ENCODE data around the gene STOML1. TPM values are rescaled to one million over a fixed set of nuclear protein-coding genes. Genes with fewer than 3 reads are reported as not detected.

The STOML1 gene
- total RNA-seq, 1 donor: 14.1 TPM

DNA sequence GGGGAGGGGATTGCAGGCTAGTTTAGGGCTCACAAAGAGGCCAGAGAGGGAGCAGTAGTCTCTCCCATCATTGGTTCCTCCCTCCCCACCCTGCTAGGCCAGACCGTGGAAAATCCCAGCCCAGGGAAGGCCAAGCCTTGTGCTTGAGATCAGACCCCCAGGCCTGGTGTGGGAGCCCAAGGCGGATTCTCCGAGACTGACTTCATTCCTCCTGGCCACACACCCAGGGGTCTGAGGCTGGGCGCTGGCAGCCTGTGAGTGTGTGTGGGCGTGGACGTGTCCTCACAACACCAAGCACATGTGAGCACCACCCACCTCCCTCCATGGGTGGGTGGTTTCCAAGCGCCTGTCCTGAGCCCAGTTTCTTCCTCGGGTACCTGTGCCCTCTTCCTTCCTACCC is 61.7 kb downstream of the STOML1 start:
- H3K27me3 ChIP-seq (ENCODE audit: insufficient read depth, low read length): no peaks in the 10 kb centered on the region
- H3K9me3 ChIP-seq (ENCODE audit: low read depth, low read length): no peaks in the 10 kb centered on the region
- peaks cover 97% of the 10 kb centered on the region for H3K79me2 ChIP-seq (ENCODE audit: insufficient read depth, low read length)
- peak overlapping the region; percentile 87 for H3K4me3 ChIP-seq (ENCODE audit: insufficient read depth, low read length)
- TF ChIP-seq, protein P1, sequence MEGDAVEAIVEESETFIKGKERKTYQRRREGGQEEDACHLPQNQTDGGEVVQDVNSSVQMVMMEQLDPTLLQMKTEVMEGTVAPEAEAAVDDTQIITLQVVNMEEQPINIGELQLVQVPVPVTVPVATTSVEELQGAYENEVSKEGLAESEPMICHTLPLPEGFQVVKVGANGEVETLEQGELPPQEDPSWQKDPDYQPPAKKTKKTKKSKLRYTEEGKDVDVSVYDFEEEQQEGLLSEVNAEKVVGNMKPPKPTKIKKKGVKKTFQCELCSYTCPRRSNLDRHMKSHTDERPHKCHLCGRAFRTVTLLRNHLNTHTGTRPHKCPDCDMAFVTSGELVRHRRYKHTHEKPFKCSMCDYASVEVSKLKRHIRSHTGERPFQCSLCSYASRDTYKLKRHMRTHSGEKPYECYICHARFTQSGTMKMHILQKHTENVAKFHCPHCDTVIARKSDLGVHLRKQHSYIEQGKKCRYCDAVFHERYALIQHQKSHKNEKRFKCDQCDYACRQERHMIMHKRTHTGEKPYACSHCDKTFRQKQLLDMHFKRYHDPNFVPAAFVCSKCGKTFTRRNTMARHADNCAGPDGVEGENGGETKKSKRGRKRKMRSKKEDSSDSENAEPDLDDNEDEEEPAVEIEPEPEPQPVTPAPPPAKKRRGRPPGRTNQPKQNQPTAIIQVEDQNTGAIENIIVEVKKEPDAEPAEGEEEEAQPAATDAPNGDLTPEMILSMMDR (IDR thresholded peaks at IDR 0.05; ENCODE audit: extremely low read depth, low read depth, low read length): no peak
- peak overlapping the region; percentile 94 for H3K4me2 ChIP-seq (ENCODE audit: insufficient read depth, low read length)
- H3K27ac ChIP-seq (ENCODE audit: low read depth, low read length): peak overlapping the region; percentile 85
- DNase-seq (ENCODE audit: insufficient read length, low spot score, missing footprints): peak; percentile 96
- H4K20me1 ChIP-seq (ENCODE audit: insufficient read depth, low read length): peaks cover 66% of the 10 kb centered on the region
- H3K4me1 ChIP-seq (ENCODE audit: insufficient read depth, low read length): peaks cover 67% of the 10 kb centered on the region
- peaks cover 40% of the 10 kb centered on the region for H3K36me3 ChIP-seq (ENCODE audit: insufficient read depth, low read length)
- H2AFZ ChIP-seq (ENCODE audit: low read length): no peak overlapping the region

DNA sequence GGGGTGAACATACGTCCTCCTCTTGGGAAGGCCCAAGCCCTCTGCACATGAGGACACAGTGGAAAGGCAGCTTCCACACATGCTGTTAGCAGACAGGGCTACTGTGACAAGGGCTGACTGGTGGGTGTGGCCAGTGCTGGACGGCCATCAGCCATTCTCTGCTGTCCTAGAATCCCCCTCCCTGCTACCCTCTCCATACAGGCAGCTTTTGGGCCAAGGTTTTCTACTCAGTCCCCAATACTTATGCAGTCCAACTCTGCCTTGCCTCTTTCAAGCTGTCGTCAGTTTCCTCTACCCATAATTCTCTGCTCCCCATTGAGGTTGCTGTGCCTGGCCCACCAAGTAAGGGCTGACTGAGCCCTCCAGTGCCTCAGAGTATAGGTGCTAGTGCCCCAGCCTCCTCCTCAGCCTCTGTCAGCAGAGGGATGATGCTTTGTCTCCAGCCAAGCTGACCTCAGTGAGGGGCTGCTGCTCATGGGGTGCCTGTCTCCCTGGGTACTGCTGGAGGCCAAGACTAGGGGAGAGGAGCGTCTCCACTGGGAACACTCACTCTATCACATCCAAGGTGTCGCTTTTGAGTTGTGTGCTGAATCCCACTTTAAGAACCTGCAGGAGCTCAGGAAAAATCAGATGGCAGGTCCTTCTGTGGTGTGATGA is 63.0 kb downstream of the STOML1 start:
- Histone ChIP-seq H3K79me2 (ENCODE audit: insufficient read depth, low read length) (peaks cover 91% of the 10 kb centered on the region), H3K27me3 (ENCODE audit: insufficient read depth, low read length) (no peaks in the 10 kb centered on the region), H4K20me1 (ENCODE audit: insufficient read depth, low read length) (peaks cover 55% of the 10 kb centered on the region), H3K36me3 (ENCODE audit: insufficient read depth, low read length) (peaks cover 31% of the 10 kb centered on the region), H3K4me3 (ENCODE audit: insufficient read depth, low read length) (peak overlapping the region; percentile 87), H2AFZ (ENCODE audit: low read length) (no peak overlapping the region), H3K9me3 (ENCODE audit: low read depth, low read length) (no peaks in the 10 kb centered on the region), H3K27ac (ENCODE audit: low read depth, low read length) (peak overlapping the region; percentile 85), H3K4me2 (ENCODE audit: insufficient read depth, low read length) (peak overlapping the region; percentile 94), H3K4me1 (ENCODE audit: insufficient read depth, low read length) (peaks cover 67% of the 10 kb centered on the region)
- TF ChIP-seq, protein P1 (IDR thresholded peaks at IDR 0.05; ENCODE audit: extremely low read depth, low read depth, low read length): no peak
- DNase-seq (ENCODE audit: insufficient read length, low spot score, missing footprints): peak; percentile 57

Other genes starting within 250 kb of the STOML1 start
- 3.8 and 4.7 TPM in 2 replicates for gene INSYN1, start 238.9 kb downstream of the STOML1 start, total RNA-seq
- gene TBC1D21, start 118.7 kb downstream of the STOML1 start, total RNA-seq: not detected in 2 replicates
- gene LOXL1, start 65.8 kb downstream of the STOML1 start, total RNA-seq: 246 and 264 TPM in 2 replicates
- gene PML, start 2.4 kb upstream of the STOML1 start, total RNA-seq: 46.7 and 50.7 TPM in 2 replicates
- under 0.01 TPM in 1 of 2 replicates, not detected in the other for gene GOLGA6A, start 90.3 kb upstream of the STOML1 start, total RNA-seq
- gene ISLR2, start 138.3 kb upstream of the STOML1 start, total RNA-seq: under 0.01 TPM in 1 of 2 replicates, not detected in the other
- 77.5 and 106 TPM in 2 replicates for gene ISLR, start 181.4 kb upstream of the STOML1 start, total RNA-seq
- under 0.01 and 0.36 TPM in 2 replicates for gene STRA6, start 210.5 kb upstream of the STOML1 start, total RNA-seq
- 0.29 TPM in 1 of 2 replicates, not detected in the other for gene CCDC33, start 244.0 kb upstream of the STOML1 start, total RNA-seq